ENCODE results near the gene CHDH.

CHDH gene

DNA sequence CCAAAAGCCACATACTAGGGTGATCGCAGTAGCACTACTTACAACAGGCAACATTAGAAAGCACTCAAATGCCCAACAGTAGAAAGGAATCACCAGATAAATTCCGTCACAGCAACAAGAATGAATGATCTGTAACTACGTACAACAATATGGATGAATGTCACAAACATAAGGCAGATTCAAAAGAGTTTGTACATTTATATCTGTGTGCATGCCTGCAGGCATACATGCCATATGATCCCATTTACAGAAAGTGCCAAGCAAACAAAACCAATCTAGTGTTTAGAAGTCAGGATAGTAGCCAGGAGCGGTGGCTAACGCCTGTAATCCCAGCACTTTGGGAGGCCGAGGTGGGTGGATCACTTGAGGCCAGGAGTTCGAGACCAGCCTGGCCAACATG, 3.7 kb upstream of the CHDH start:
- DNase-seq (ENCODE audit: low spot score): no peak

DNA sequence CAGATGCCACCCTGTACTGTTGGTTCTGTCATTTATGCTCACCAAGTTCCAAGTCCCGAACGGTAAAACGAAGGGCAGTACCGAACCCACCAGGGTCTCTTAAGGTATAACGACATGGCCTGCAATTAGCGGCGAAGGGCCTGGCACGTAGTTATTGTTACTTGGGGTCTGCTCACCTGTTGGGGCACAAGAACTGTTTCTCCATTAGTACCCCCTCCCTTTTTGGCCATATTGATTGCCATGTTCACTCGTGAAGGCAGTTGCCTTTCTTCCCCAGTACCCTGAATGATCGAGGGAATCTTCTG, 584 bp upstream of the CHDH start:
- DNase-seq (ENCODE audit: low spot score): no peak

DNA sequence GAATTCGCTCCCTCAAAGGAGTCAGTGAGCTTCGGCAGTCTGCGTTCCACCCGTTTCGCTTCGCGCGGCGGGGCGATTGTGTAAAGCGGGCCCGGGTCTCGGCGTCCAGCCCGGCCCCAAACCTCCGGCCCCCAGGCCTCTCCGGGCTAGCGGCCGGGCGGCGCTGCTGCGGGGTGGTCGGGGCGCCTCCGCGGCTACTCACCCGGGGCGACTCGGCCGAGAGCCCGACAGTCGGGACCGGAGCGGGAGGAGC, 412 bp downstream of the CHDH start:
- no peak for DNase-seq (ENCODE audit: low spot score)

DNA sequence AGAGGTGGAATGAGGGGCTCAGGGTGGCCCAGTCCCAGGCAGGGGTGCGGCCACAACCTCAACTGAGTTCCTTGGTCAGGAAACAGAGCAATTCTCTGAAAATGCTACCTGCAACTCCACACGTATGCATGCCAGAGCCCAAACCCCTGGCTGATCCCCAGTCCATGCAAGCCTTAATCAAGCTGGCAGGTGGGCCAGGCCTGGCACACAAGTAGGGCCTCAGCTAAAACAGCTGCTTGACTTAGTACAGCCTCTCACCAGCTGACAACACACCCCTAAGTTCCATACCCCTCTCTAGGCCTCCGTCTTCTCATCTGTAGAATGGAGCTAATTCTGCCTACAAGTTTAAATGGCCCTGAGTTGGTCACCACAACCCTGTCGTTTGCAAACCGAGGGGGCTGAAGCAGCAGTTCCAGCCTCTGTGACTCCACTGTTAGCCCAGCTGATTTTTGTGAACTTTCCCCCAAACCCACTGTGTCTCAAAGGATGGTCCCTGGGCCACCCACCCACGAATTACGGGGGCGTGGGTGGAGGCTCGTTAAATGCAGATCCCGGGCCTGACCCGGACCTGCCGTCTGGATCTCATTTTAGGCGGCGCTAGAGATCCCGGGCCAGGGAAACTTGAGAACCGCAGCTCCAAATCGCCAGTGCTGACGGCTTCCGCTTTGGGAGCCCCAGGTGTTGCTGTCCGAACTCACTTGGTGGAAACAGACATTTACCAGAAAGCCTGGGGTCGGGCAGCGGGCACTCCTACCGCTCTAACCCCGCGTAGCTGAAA, 927 bp downstream of the CHDH start:
- DNase-seq (ENCODE audit: low spot score): peak; percentile 83

DNA sequence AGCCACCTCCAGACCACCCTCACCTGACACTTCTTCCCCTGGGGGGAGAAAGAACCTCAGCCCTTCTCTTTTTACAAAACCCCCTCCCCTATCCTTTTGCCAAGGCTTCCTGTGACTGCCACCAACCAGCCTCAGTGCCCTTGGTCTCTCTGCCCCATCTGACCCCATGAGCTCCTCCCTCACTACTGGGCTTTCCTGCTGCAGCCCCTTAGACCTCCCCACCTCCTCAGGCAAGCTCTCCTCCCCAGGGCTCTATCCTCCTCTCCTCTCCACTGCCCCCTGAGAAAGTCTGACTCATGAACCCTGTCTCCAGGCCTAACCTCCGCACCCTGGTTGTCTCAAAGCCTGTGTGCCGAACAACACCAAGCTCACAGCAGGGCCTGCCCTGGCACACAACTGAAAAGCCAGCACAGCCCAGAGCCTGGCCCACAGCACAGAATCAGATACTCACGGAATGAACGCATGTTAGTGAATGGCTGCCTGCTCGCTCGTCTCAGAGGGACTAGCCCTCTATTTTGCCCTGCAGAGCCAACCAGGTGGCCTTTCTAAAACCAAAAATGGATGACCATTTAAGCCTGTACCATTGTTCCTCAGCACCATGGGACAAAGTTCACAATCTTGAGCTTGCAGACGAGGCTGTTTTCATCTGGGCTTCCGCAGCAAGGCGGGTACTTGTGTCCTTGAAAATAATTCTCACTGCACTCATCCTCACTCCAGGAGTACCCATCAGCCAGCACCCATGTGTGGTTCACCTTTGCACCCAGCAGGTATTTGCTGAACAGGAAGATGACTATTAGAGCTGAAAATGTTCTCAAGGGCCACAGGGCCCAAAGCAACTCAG, 1.7 kb downstream of the CHDH start:
- DNase-seq (ENCODE audit: low spot score): no peak

DNA sequence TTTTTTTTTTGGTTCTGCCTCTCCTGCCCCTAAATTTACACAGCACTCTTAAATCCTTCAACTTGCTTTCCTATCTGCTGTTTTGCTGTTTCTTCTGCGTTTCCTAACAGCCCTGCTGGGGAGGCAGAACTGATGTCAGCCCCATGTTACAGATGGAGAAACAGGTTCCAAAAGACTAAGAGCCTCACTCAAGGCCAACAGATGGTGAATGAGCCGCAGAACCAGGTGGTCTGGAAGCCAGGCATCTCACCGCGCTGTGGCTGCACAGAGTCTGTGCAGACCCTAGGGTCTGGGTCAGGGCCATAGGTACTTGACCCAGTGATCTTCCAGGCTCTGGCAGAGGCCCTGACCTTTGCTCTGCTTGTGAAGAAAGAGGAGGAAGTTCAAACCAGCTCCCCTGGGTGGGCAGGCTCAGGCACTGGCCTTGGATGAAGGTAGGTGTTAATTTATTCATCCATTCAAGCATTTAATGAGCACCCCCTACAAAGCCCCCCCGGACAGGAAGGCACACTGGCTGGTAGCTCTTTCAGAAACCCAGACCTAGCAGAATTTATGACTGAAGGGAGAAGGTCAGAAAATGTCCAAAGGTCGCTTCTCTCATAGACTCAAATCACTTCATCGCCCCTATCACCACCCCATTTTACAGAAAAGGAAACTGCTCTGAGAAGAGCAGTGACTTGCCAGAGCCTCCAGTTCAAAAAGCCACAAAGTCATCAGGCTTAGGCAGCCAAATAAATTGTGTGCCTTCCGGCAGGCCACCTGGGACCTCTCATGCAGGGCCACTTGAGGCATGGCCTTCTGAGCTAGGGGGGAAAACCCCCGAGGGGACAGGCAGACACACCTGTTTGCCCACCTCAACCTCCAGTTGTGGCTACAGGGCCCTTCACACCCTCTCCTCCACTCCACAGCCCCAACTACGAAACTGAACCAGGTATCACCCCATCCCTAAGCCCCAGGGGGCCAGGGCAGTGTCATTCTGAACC, 2.7 kb downstream of the CHDH start:
- DNase-seq (ENCODE audit: low spot score): no peak

DNA sequence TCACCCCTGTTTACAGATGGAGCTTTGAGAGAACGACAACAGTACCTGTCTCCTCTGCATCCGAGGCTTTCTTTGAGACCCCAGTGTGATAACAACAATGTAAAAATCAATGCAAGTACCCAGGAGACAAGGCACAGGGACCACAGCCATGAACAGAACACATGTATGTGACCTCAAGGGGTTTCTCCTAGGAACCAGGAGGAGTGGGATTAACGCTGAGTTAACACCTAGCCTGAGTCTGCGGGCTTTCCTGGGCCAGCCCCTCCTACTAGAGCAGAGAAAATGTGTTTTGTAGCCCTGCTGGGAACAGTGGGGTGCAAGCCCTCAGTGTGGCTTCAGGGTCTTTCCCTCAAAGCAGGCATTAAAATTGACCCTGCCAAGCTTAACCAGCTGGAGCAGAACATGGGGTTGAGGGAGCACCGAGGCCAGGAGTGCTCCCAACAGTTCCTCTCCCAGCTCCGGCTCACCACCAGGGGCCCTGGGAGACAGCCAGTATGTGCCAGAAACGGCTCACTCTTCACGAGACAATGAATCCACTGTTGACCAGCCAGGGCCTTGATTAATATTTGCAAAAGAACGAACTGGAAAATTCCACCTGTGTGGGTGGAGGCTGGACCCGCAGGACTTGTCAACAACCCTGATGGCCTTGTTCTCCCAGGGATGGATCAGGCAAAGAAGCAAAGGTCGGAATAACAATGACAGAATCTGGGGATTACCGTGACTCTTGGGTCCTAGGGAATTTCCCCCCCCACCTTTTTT, 3.6 kb downstream of the CHDH start:
- peak; percentile 47 for DNase-seq (ENCODE audit: low spot score)

DNA sequence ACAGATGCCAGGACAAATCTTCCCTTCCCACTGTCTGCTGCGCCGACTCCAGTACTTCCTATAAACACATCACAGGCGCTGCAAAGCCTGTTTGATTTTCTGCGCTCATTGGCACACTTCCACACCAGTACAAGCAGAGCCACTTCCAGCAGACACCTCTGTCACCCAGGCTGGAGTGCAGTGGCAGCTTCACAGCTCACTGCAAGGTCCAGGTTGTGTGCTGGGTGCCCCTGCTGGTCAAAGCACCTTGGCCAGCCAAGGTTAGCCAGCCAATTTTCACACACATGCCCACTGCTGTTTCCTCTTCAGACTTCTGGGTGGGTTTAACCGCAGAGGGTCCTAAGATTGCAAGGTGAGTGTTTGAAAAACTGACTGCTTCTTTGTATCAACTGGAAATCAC, 4.9 kb downstream of the CHDH start:
- no peak for DNase-seq (ENCODE audit: low spot score)

DNA sequence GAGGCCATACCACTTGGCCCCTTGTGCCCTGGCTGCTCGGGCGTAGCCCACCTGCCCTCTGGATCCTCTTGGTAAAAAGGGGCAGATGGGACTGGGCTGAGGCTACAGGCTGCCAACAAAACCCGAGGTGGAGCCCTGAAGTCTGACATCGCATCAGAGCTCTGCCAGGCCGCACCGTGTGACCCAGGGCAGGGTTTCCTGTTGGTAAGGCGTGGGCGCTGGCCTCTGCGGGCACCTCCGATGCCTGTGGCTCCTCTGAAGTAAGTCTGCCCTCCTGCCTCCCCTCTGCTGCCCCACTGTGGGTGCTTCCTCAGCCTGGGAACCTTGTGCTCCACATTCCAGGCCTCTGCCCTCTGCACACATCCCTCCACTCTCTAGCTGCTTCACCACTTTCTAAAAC, 8.9 kb downstream of the CHDH start:
- no peak for DNase-seq (ENCODE audit: low spot score)

DNA sequence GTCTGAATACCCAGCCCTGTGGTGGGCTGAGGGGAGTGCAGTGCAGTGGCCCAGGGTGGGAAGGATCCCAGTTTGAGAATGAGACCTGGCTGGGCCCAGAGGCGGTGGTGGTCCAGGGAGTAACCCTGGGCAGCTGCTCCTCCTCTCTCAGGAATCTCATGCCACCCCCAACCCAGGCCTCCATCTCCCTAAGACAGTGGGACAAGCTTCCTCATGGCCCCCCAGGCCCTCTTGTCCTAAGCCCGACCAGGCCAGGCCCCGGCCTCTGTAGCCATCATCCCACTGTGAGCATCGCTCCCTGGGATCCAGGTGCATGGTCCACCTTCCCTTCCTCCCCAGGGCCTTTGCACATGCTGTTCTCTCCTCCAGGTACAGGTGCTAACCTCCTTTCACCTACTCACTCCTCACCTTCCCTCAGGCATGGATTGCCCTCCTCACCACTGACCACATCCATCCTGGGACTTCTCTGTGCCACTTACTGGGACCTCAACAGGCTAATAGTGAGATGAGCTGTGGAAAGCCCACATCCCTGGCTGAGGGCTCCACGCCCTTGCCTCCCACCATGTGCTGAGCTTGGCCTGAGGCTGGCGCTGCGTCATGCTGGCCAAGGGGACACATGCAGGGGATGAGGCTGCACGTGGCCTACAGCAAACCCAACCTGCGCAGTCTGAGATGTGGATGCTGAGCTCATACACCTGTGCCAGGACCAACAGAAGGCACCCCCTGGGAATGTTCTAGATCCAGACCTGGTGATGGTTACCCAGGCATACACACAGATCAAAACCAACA, 9.9 kb downstream of the CHDH start:
- DNase-seq (ENCODE audit: low spot score): no peak

DNA sequence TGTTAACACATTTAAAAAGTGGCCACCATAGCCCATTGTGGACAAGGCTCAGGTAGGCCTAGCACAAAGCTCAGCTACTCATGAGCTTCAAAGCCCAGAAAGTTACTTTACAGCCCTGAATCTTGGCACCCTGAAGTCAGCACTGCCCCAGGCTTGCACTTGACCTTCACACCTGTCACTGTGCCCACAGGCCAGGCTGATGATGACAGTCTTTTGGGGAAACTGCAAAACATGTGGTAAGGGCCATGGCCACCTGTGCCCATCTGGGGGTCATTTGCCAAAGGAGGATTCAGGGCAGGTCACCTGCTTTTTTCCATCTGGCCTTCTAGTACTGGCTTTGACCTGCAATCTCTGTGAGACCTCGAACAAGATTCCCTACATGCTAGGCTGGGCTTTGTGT, 11.0 kb downstream of the CHDH start:
- DNase-seq (ENCODE audit: low spot score): no peak

DNA sequence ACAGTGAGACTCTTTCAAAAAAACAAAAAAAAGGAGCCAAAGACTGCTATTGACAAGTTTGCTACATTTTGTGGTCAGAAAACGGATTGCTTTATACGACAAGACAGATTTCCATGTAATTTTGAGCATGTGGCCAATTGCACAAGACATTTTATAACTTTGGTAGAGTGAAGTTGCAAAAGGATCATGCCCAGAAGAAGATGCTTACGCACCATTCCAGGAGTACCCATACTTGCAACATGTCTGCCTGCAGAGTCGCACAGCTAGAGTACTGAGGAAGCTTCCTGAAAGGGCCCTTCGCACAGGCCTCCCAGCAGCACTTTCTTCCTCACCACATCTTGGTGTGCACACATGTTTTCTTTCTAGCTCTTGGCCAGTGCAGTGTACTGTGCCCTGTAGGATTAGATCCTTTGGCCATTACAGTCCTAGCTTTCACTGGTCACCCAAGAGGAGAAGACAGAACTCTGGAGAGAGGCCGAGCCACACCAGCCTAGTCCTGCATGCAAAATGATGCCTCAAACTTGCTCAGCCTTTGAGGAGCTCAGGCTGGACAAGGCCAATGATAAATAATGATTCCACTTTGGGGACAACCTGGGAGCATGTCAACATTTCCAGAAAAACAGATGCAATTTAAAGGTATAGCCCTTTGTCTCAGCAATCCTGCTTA, 11.7 kb downstream of the CHDH start:
- no peak for DNase-seq (ENCODE audit: low spot score)

DNA sequence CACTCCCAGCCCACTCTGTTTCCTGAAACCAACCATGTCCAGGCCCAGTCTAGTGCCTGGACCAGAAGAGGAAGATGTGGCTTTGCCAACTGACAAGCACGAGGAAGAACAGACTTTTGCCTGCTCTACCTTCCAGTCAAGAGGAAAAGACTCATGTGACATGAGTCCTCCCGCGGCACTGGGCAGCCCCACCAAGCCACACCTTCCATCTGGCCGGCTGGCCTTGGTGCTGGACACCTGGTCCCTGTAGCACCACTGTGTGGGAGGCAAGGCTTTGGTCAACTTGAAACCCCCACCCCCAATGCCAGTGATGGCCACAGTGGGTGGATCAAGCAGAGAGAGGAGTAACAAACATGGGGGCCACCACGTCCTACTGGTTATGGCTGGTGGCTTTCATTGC, 12.5 kb downstream of the CHDH start:
- DNase-seq (ENCODE audit: low spot score): no peak

DNA sequence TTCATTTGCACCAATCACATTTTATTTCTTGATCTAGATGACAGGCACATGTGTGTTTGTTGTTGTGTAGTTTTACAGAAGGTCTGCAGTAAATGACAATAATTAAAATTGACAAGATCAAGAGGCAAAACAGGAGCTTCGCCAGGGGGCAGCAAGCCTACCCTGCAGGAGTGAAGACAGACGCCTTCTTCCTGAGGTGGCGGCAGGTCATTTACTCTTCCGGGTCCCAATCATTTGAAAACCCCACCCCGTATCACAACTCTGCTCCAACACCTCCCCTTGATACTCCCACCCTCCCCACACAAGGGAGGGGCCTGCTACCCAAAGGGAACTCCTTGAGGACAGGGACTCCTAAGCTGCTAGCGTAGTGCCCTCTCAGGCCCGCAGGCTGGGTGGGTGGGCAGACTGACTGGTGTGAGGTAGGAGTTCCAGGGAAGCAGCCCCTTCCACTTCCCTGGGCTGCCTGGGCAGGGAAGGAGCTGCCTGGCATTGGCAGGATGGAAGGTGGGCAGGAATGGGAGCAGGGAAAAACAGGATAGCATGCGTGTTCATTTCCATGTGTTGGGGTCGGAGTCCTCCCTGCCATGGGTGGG, 13.1 kb downstream of the CHDH start:
- no peak for DNase-seq (ENCODE audit: low spot score)

DNA sequence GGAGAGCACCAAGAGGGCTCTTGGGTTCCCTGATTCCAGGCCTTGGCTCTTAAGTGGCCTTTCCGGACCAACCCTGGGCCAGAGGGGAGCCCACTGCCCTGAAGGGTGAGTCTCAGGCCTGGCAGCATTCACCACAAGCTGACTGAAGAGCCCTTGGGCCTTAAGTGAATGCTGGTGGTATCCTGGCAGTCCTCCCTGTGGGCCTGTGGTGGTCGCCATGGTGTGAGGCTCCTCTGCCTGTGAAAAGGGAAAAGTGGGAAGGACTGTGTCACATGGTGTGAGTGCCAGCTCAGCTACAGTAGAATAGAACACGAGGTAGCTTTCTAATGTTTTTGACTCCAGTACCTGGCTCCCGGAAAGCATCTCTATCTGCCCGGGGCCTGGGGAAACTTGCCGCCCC, 15.3 kb downstream of the CHDH start:
- no peak for DNase-seq (ENCODE audit: low spot score)

DNA sequence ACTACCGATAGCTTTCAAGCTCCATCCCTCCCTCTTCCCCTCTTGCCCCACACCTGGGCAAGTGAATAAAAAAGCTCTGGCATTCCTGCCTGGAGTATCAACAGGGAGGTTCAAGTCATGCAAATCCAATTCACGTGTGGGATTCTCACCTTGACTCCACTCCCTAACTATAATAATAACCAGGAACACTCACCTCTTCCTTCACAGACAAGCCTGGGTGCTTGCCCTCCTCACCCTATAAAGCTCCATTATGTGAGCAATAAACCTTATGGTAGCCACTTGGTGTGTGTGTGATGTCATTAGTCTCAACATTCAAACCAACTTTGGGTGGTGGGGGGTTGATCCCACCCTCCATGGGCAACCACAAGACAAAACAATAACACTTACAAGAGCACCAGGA, 16.6 kb downstream of the CHDH start:
- no peak for DNase-seq (ENCODE audit: low spot score)

DNA sequence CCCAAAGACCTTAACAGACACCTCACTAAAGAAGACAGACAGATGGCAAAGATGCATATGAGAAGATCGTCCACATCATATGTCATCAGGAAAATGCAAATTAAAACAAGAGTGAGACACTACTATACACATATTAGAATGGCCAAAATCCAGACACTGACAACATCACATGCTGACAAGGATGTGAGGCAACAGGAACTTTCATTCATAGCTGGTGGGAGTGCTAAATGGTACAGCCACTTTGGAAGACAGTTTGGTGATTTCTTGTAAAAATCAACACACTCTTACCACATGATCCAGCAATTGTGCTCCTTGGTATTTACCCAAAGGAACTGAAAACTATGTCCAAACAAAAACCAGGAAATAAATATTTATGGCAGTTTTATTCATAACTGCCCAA, 17.6 kb downstream of the CHDH start:
- DNase-seq (ENCODE audit: low spot score): no peak

DNA sequence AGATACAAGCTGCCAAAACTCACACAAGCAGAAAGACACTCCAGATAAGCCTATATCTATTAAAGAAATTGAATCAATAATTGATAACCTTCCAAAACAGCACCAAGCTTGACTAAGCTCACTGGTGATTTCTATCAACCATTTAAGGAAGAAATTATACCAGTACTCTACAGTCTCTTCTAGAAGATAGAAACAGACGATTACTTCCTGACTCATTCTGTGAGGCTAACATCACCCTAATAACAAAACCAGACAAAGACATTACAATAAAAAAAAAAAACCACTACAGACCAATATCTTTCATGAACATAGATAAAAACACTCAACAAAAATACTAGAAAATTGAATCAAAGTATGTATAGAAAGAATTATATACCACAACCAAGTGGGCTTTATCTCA, 20.2 kb downstream of the CHDH start:
- no peak for DNase-seq (ENCODE audit: low spot score)

DNA sequence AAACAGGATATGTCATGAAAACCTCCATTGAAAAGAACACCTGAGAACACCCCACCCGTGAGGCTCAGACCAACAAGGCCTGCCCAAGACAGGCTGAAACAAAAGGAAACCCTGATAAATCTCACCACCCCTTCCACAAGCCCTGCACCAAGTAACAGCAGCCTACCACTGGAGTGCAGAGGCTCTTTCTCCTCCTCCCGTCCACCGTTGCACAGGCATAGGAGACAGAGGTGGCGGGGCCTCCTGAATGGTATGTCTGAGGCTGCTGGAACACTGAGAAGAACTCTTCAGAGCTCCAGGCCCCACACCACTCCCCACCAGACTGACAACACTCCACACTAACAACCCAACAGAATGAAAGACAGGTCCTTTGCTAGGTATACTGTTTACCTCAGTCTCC, 21.4 kb downstream of the CHDH start:
- no peak for DNase-seq (ENCODE audit: low spot score)

DNA sequence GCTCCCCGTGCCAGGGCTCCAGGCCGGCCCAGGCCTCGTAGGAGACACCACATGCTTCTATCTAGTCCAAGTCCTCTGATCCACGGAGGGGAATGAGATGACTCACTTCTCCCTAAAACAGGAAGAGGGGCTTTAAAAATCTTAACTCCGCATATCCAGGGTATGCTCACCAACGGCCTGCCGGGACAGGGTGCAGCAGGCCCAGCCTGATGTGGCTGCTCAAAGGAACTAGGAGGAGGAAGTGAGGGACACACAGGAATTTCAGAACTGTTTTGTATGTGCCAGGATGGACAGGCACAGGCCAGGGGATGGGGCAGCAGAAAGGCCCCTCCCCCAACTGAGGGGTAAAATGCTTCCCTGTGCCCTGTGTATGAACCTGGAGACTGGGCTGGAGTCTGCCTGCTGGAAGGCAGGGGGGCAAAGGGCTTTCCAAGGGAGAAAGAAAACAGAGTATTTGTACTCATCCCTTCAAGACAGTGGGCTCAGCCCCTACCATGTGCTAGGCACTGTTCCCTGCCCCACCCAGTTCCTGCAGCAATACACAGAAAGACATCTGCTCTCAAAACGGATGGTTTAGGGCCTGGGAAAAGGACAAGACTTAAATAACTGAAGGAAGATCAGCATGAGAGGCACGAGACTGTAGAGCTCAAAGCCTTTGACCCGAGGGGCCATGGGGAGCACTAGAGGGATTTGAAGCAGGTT, 22.1 kb downstream of the CHDH start:
- DNase-seq (ENCODE audit: low spot score): no peak

Measured in AG20443 (cell line).